Upper lobe of left lung (tissue), 6 donors: ENCODE measurements around the gene NECTIN4. TPM values are rescaled to one million over a fixed set of nuclear protein-coding genes. Genes with fewer than 3 reads are reported as not detected.
"Not testable (repeated sequence)": the region's sequence is repeated elsewhere in the genome, so short reads cannot be mapped to it uniquely, and the experiment has no call there.

Experiments used
- ATAC-seq, 2 donors: fragments of 200-7000 bp; cut with Tn5 transposase; one replicate each; pipeline ENCODE4 v1.9.1; 2022; ENCODE audit warnings: mild to moderate bottlenecking in 2 of 2, moderate library complexity in 2 of 2; ENCODE audit not compliant: low FRiP score in 2 of 2
- DNase-seq, 2 donors: peaks; one replicate each; pipeline ENCODE4 v3.0.0-alpha.2; 2019 to 2020
- H3K27ac ChIP-seq, 4 donors: fragments of 200-600 bp; sonication (generic); one replicate each; pipeline ENCODE4 v1.5.1; 2016 to 2019
- H3K27me3 ChIP-seq, 4 donors: fragments of 200-600 bp; sonication (generic); one replicate each; pipeline ENCODE4 v1.5.1; 2017 to 2019
- H3K36me3 ChIP-seq, 4 donors: fragments of 200-600 bp; sonication (generic); one replicate each; pipeline ENCODE4 v1.5.1; 2016 to 2019
- H3K4me1 ChIP-seq, 4 donors: fragments of 200-600 bp; sonication (generic); one replicate each; pipeline ENCODE4 v1.5.1; 2018 to 2019
- H3K4me3 ChIP-seq, 4 donors: fragments of 200-600 bp; sonication (generic); one replicate each; pipeline ENCODE4 v1.5.1; 2017 to 2019; ENCODE audit warnings: mild to moderate bottlenecking in 2 of 4, moderate library complexity in 1 of 4
- H3K9me3 ChIP-seq, 4 donors: fragments of 200-600 bp; sonication (generic); one replicate each; pipeline ENCODE4 v1.5.1; 2018 to 2019
- EP300 ChIP-seq, 4 donors: sonication (generic); formaldehyde crosslinking; IDR thresholded peaks; one replicate each; pipeline ENCODE4 v1.5.1; 2017; ENCODE audit warnings: antibody characterized with exemption in 4 of 4, control low read depth in 2 of 4
- POLR2A ChIP-seq, 4 donors: fragments of 450-650 bp; IDR thresholded peaks; one replicate each; pipeline ENCODE4 v1.5.1; 2016 to 2017; ENCODE audit warnings: antibody characterized with exemption in 4 of 4, mild to moderate bottlenecking in 2 of 4
- POLR2AphosphoS5 ChIP-seq, 2 donors: sonication (generic); formaldehyde crosslinking; IDR thresholded peaks; one replicate each; pipeline ENCODE4 v1.5.1; 2017; ENCODE audit warnings: antibody characterized with exemption in 2 of 2
- WGBS, 2 donors: methylation state at CpG; one replicate each; pipeline ENCODE4 v1.1.5; 2017 to 2018; 5-methylcytosine and 5-hydroxymethylcytosine counted together
- total RNA-seq, 6 donors: library from RNA; depleted of rRNA in 4 of 6; stranded (reverse); fragments of >200 nt in 4 of 6; gene quantifications; one replicate each; pipeline versions ENCODE4 v1.1.0 to v1.2.1, GENCODE V29; 2016 to 2021
- TF ChIP-seq, protein P1 (sequence below), 6 experiments: fragments of 450-650 bp in 4 of 6; fragments of 200-600 bp in 2 of 6; sonication (generic) in 2 of 6; IDR thresholded peaks; one replicate each; pipeline ENCODE4 v1.5.1; 2016 to 2019; ENCODE audit warnings: antibody characterized with exemption in 6 of 6
- donor health status: DM: no; HTN: no; CAD: no; lungs with moderate emphysema.
- donor health status: DM: no; HTN: yes; CAD: no; lungs with severe emphysema.

NECTIN4 gene
- total RNA-seq, 6 donors from 2014 or later = 5.2 to 19.9 (median 12.1) TPM

DNA sequence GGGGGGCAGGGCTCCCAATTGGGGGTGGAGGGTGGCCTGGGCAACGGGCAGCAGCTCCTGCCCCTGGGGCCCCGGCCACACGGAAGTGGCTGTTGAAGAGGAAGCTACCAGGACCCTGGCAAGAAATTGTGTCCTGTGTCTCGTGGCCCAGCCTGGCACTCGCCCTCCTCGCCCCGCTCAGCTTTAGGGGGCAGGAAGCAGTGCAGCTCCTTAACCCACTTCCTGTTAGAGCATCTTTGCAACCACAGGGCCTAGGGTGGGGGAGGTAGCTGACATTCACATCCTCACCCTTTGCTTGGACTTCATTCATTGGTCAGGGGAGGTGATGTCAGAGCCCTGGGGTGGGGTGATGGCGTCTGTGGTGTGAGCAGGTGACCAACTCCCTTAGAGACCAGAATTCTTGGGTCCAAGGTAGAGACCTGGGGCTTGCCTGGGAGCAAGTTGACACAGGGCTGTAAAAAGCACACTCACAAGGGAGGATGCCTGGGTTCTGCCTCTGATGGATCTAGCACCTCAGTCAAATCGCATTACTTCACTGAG lies 19.6 kb downstream of the NECTIN4 start, which contains the start of gene ARHGAP30:
Gene ARHGAP30 (minus strand): TSS at position 161 of the 540 bp plus-strand sequence. CDS start 267 bp downstream, outside the sequence.
- H3K36me3 ChIP-seq = no peaks in the 10 kb centered on the region
- H3K27me3 ChIP-seq = no peaks in the 10 kb centered on the region
- H3K4me3 ChIP-seq = peak within 1 kb of the TSS; percentile 35 to 58 (median 46)
- peaks cover 0 to 14% (median 6%) of the 10 kb centered on the region in 4 donors for H3K4me1 ChIP-seq
- peak within 1 kb of the TSS; percentile 82 to 93 (median 88) for H3K27ac ChIP-seq
- ATAC-seq = peak; percentile 76 to 86
- WGBS, 2 donors = 54 to 64% methylated on average over 3 to 8 of the region's 9 CpGs
- H3K9me3 ChIP-seq = no peaks in the 10 kb centered on the region
- peak; percentile 82 to 90 for DNase-seq
- TF ChIP-seq POLR2AphosphoS5 (IDR thresholded peaks at IDR 0.05) = peak; percentile 74 to 79
- peak in 1 of 4 donors; percentile 74 for TF ChIP-seq POLR2A (IDR thresholded peaks at IDR 0.05)
- no peak for TF ChIP-seq EP300 (IDR thresholded peaks at IDR 0.05)

DNA sequence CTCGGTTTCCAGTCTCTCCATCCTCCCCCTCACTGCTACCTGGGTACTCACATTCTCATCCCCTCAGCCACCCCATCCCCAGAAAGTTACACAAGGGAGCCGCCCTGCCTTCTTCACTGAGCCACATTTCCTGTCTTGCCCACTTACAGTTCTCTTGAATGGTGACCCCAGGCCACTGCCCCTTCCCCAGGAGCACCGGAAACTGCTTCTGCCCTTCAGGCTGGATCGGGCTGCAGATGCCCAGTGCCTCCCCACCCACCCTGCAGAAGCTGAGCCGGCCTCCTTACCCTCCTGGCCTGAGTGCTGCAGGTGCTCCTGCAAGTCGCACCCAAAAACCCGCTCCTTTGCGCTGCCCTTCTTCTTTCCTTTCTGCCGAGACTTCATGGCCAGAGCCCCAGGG lies 20.1 kb downstream of the NECTIN4 start:
- Histone ChIP-seq H3K27me3 (no peaks in the 10 kb centered on the region), H3K4me1 (peaks cover 0 to 14% (median 6%) of the 10 kb centered on the region in 4 donors), H3K4me3 (peak overlapping the region; percentile 35 to 58 (median 46)), H3K9me3 (no peaks in the 10 kb centered on the region), H3K27ac (peak overlapping the region; percentile 82 to 93 (median 88)), H3K36me3 (no peaks in the 10 kb centered on the region)
- DNase-seq (no peak), ATAC-seq (no peak)
- no peak for TF ChIP-seq POLR2AphosphoS5 (IDR thresholded peaks at IDR 0.05)
- TF ChIP-seq POLR2A (IDR thresholded peaks at IDR 0.05) = no peak
- TF ChIP-seq EP300 (IDR thresholded peaks at IDR 0.05) = no peak
- TF ChIP-seq, protein P1, sequence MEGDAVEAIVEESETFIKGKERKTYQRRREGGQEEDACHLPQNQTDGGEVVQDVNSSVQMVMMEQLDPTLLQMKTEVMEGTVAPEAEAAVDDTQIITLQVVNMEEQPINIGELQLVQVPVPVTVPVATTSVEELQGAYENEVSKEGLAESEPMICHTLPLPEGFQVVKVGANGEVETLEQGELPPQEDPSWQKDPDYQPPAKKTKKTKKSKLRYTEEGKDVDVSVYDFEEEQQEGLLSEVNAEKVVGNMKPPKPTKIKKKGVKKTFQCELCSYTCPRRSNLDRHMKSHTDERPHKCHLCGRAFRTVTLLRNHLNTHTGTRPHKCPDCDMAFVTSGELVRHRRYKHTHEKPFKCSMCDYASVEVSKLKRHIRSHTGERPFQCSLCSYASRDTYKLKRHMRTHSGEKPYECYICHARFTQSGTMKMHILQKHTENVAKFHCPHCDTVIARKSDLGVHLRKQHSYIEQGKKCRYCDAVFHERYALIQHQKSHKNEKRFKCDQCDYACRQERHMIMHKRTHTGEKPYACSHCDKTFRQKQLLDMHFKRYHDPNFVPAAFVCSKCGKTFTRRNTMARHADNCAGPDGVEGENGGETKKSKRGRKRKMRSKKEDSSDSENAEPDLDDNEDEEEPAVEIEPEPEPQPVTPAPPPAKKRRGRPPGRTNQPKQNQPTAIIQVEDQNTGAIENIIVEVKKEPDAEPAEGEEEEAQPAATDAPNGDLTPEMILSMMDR (IDR thresholded peaks at IDR 0.05) = no peak
- 47 to 56% methylated on average over 5 to 7 of the region's 9 CpGs for WGBS, 2 donors

DNA sequence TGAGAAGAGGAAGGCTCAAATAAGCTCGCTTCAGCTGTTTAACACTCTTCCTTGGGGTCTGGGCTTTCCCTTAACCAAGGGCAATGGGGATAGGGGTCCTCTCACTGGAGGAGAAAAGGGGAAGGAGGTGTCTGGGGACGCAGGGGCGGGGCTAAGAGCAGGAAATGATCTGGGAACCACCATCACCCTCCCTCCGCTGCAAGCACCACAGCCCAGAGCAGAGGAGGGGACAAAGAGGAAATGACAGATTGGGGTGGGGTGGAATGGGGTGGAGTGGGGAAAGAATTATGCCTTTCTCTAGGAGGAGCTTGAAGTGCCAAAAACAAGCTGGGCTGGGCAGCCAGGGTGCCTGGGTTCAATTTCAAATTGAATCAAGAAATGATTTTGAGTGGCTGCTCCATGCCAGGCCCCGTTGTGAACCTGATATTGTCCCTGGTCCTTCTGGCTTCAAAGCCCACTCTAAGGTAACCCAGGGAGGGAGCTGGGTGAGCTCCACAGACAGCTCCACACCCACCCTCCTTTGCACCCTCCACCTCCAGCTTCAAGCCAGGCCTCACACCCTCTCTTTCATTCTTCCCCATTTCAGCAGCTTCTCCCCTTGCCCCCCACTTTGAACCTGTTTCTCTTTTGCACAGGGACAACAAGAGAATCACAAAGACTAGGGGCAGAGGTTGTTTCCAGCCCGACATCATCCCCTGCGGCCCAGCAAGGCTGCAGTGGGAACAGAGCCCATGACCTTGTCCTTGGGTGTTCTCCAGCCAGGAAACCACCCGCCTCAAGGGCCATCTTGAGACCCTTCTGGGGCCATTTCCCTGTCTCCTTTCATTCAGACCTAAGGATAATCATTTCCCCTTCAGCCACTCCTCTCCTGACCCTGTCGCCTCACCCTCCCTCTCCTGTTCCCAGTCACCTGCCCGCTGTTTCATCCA lies 20.8 kb downstream of the NECTIN4 start:
- TF ChIP-seq, protein P1 (IDR thresholded peaks at IDR 0.05) = no peak
- no peak for TF ChIP-seq POLR2A (IDR thresholded peaks at IDR 0.05)
- TF ChIP-seq POLR2AphosphoS5 (IDR thresholded peaks at IDR 0.05) = peak; percentile 51 to 60
- TF ChIP-seq EP300 (IDR thresholded peaks at IDR 0.05) = no peak
- 43 to 55% methylated on average over 10 of the region's 10 CpGs for WGBS, 2 donors
- DNase-seq = peak in 1 of 2 donors; percentile 85
- Histone ChIP-seq H3K4me3 (peak overlapping the region; percentile 35 to 58 (median 46)), H3K27ac (peak overlapping the region; percentile 82 to 93 (median 88)), H3K9me3 (no peaks in the 10 kb centered on the region), H3K27me3 (no peaks in the 10 kb centered on the region), H3K4me1 (peaks cover 0 to 14% (median 6%) of the 10 kb centered on the region in 4 donors), H3K36me3 (no peaks in the 10 kb centered on the region)
- peak; percentile 86 to 88 for ATAC-seq

DNA sequence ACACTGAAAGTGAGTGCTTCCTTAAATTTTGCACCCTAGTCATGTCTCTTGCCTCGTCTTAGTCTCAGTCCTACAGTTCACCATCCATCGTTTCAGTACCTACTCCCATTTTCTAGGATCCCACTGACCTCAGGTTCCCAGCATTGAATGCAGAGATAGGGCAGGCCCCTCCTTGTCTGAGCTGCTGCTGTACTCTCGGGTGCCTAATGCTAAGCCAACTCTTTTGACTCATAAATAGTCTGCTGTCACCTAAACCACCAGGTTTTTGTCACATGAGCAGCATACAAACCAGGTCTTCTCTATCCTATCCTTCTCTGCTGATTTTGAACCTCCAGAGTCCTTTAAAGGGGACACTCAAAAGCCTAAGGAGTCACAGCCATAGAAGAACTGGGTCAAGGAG lies 22.7 kb downstream of the NECTIN4 start:
- DNase-seq = no peak
- Histone ChIP-seq H3K4me1 (peaks cover 0 to 14% (median 6%) of the 10 kb centered on the region in 4 donors), H3K27me3 (no peaks in the 10 kb centered on the region), H3K4me3 (peak overlapping the region in 1 of 4 donors; percentile 58), H3K27ac (peak overlapping the region in 1 of 4 donors; percentile 93), H3K36me3 (no peaks in the 10 kb centered on the region), H3K9me3 (no peaks in the 10 kb centered on the region)
- ATAC-seq = no peak
- WGBS, 2 donors = 72 to 77% methylated on average over 3 of the region's 3 CpGs
- no peak for TF ChIP-seq POLR2A (IDR thresholded peaks at IDR 0.05)
- TF ChIP-seq EP300 (IDR thresholded peaks at IDR 0.05) = no peak
- TF ChIP-seq POLR2AphosphoS5 (IDR thresholded peaks at IDR 0.05) = no peak
- TF ChIP-seq, protein P1 (IDR thresholded peaks at IDR 0.05) = no peak

DNA sequence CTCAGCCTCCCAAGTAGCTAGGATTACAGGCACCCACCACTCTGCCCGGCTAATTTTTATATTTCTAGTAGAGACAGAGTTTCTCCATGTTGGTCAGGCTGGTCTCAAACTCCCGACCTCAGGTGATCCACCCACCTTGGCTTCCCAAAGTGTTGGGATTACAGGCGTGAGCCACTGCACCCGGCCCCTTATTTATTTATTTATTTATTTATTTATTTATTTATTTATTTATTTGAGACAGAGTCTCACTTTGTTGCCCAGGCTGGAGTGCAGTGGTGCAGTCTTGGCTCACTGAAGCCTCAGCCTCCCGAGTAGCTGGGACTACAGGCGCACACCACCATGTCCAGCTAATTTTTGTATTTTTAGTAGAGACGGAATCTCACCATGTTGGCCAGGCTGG lies 23.7 kb downstream of the NECTIN4 start:
- not testable (repeated sequence) for H3K27ac ChIP-seq, ATAC-seq, DNase-seq, H3K9me3 ChIP-seq, H3K36me3 ChIP-seq, H3K4me3 ChIP-seq, H3K27me3 ChIP-seq
- WGBS, 2 donors = 89 to 94% methylated on average over 7 of the region's 7 CpGs
- H3K4me1 ChIP-seq = peaks cover 0 to 14% (median 6%) of the 10 kb centered on the region in 4 donors

DNA sequence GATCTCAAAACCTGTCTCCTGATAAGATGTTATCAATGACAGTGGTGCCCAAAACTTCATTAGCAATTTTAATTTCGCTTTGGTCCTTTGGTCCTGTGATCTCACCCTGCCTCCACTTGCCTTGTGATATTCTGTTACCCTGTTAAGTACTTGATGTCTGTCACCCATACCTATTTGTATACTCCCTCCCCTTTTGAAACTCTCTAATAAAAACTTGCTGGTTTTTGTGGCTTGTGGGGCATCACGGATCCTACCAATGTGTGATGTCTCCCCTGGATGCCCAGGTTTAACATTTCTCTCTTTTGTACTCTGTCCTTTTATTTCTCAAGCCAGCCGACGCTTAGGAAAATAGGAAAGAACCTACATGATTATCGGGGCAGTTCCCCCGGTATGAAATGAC lies 25.4 kb downstream of the NECTIN4 start:
- WGBS, 2 donors = 62 to 75% methylated on average over 6 of the region's 6 CpGs
- not testable (repeated sequence) for ATAC-seq, H3K36me3 ChIP-seq

More for the DNA sequence above, 25.4 kb downstream of the NECTIN4 start:
- not testable (repeated sequence) for H3K4me3 ChIP-seq, H3K4me1 ChIP-seq, H3K27me3 ChIP-seq, H3K9me3 ChIP-seq, H3K27ac ChIP-seq, DNase-seq
